Heart right ventricle (tissue), 16 donors: ENCODE measurements around the gene AFDN. TPM values are rescaled to one million over a fixed set of nuclear protein-coding genes. Genes with fewer than 3 reads are reported as not detected.

Source experiments
- ATAC-seq, 8 donors: fragments of 200-7000 bp; cut with Tn5 transposase; one replicate each; pipeline ENCODE4 v1.9.1; 2020; ENCODE audit warnings: mild to moderate bottlenecking in 8 of 8, moderate library complexity in 8 of 8, moderate number of reproducible peaks in 1 of 8
- DNase-seq, 2 donors: peaks; one replicate each; pipeline ENCODE4 v3.0.0-alpha.2; 2020
- H3K27ac ChIP-seq, 10 donors: fragments of 200-600 bp; sonication (generic) in 2 of 10; one replicate each; pipeline versions ENCODE4 v1.5.0 to v1.8.0; 2020 to 2022; ENCODE audit warnings: mild to moderate bottlenecking in 3 of 10
- H3K27me3 ChIP-seq, 7 donors: fragments of 200-600 bp; one replicate each; pipeline ENCODE4 v1.8.0; 2021 to 2022; ENCODE audit warnings: mild to moderate bottlenecking in 2 of 7
- H3K36me3 ChIP-seq, 9 donors: fragments of 200-600 bp; sonication (generic) in 1 of 9; one replicate each; pipeline versions ENCODE4 v1.5.0 to v1.8.0; 2020 to 2022; ENCODE audit warnings: mild to moderate bottlenecking in 2 of 9
- H3K4me1 ChIP-seq, 9 donors: fragments of 200-600 bp; sonication (generic) in 1 of 9; one replicate each; pipeline versions ENCODE4 v1.5.0 to v1.8.0; 2020 to 2022; ENCODE audit warnings: mild to moderate bottlenecking in 4 of 9
- H3K4me3 ChIP-seq, 10 donors: fragments of 200-600 bp; sonication (generic) in 2 of 10; one replicate each; pipeline versions ENCODE4 v1.5.0 to v1.8.0; 2020 to 2022; ENCODE audit warnings: mild to moderate bottlenecking in 7 of 10, moderate library complexity in 2 of 10
- H3K9me3 ChIP-seq, 11 donors: fragments of 200-600 bp in 10 of 11; sonication (generic) in 2 of 11; one replicate each; pipeline versions ENCODE4 v1.5.0 to v1.8.0; 2013 to 2022; ENCODE audit warnings: mild to moderate bottlenecking in 2 of 11, control low read depth in 1 of 11, moderate library complexity in 1 of 11
- CTCF ChIP-seq, 9 donors: fragments of 200-600 bp; sonication (generic) in 2 of 9; IDR thresholded peaks; one replicate each; pipeline versions ENCODE4 v1.5.0 to v1.8.0; 2021 to 2022; ENCODE audit warnings: antibody characterized with exemption in 9 of 9, mild to moderate bottlenecking in 5 of 9, moderate library complexity in 1 of 9
- WGBS, 2 donors: extraction: QIAGEN DNeasy Blood & Tissue Kit; methylation state at CpG; one replicate each; pipeline ENCODE4 v1.1.7; 2013; ENCODE audit warnings: inconsistent platforms in 1 of 2; 5-methylcytosine and 5-hydroxymethylcytosine counted together
- intact Hi-C, 10 donors: fragments of 100-400 bp; cut with DNase I; formaldehyde crosslinking; loops; one replicate each; pipeline versions ENCODE4 v1.11.1 to v1.14.2; 2022
- polyA plus RNA-seq, 2 donors: library from polyadenylated mRNA; stranded (reverse); fragments of 200-250 nt; gene quantifications; one replicate each; pipeline ENCODE4 v1.2.3, GENCODE V29; 2013
- total RNA-seq, 10 donors: library from RNA; stranded (reverse); fragmentation: NEBNext Ultra II Directional in 3 of 10; extraction: Animal tissue kit (Norgen Biotek cat#: 25700) in 3 of 10; gene quantifications; one replicate each; pipeline versions ENCODE4 v1.2.1 to v1.2.4, GENCODE V29; 2021 to 2023
- donor health status: Arrhythmogenic right ventricular cardiomyopathy.
- donor health status: ischemic (EF 13 %, LVEDD 7.1; RV severe dilation, severe dysfunction).
- donor health status: healthy with polysubstance abuse.
- donor health status: DM: no; HTN: yes; CAD: no.
- donor health status: DM: no; HTN: no; CAD: no.
- donor health status: ischemic (EF 25% LVEDD 6.9; RV normal size, moderate dysfunction).
- donor health status: ischemic (EF 25% LVEDD 5.7; RV mildly dilated, moderate dysfunction).
- donor health status: healthy.
- donor health status: DM: yes; HTN: yes; CAD: no.
- donor health status: Ischemic cardiomyopathy.
- donor health status: ischemic (EF 35%, LVEDD 5.7; RV mildly dilated, moderate dysfunction).
- donor health status: nonischemic (EF 11% LVEDD 7.7; RV severe dilation, severe dysfunction).
- donor health status: DM: yes; HTN: yes; CAD: no.
- donor health status: PGD.
- donor health status: ischemic (EF 29% LVEDD 5.4; RV normal size, mild dysfunction).
- donor health status: nonischemic (EF 23%, LVEDD 6.1; RV moderate dilation, normal function).

Gene AFDN
- total and polyA plus RNA-seq, 12 donors: 17.4 to 79.9 (median 58.0) TPM

- Histone ChIP-seq H3K9me3 (no peaks in the 10 kb centered on the region), H3K4me1 (peaks cover 0 to 67% (median 27%) of the 10 kb centered on the region in 9 donors), H3K36me3 (no peaks in the 10 kb centered on the region), H3K27me3 (no peaks in the 10 kb centered on the region), H3K27ac (no peak overlapping the region), H3K4me3 (no peak overlapping the region)
- ATAC-seq (no peak), DNase-seq (no peak)
- WGBS, 2 donors: 54 to 69% methylated on average over 7 of the region's 7 CpGs
- intact Hi-C loops: no loop called here
- no peak for TF ChIP-seq CTCF (IDR thresholded peaks at IDR 0.05)
Measured at GRCh38 chr6:167840526-167841179, 13.9 kb downstream of the AFDN start.

- ATAC-seq (no peak), DNase-seq (no peak)
- intact Hi-C loops: no loop called here
- H3K4me3 ChIP-seq: no peak overlapping the region
- TF ChIP-seq CTCF (IDR thresholded peaks at IDR 0.05): no peak
- H3K36me3 ChIP-seq: no peaks in the 10 kb centered on the region
- no peaks in the 10 kb centered on the region for H3K9me3 ChIP-seq
- no peak overlapping the region for H3K27ac ChIP-seq
- H3K27me3 ChIP-seq: no peaks in the 10 kb centered on the region
- H3K4me1 ChIP-seq: peaks cover 0 to 60% (median 17%) of the 10 kb centered on the region in 9 donors
Measured at GRCh38 chr6:167841981-167842380, 15.3 kb downstream of the AFDN start.

GRCh38 chr6:167842457-167842856 lies 15.7 kb downstream of the AFDN start:
- Histone ChIP-seq H3K4me3 (no peak overlapping the region), H3K9me3 (no peaks in the 10 kb centered on the region), H3K27me3 (no peaks in the 10 kb centered on the region), H3K27ac (no peak overlapping the region), H3K36me3 (no peaks in the 10 kb centered on the region), H3K4me1 (peaks cover 0 to 61% (median 20%) of the 10 kb centered on the region in 9 donors)
- no peak for TF ChIP-seq CTCF (IDR thresholded peaks at IDR 0.05)
- intact Hi-C loops: no loop called here
- DNase-seq: no peak
- no peak for ATAC-seq
- 70 to 72% methylated on average over 1 of the region's 1 CpG for WGBS, 2 donors

GRCh38 chr6:167843023-167843422 lies 16.3 kb downstream of the AFDN start:
- Histone ChIP-seq H3K36me3 (no peaks in the 10 kb centered on the region), H3K27me3 (no peaks in the 10 kb centered on the region), H3K9me3 (no peaks in the 10 kb centered on the region), H3K4me3 (no peak overlapping the region), H3K4me1 (peaks cover 0 to 61% (median 24%) of the 10 kb centered on the region in 9 donors), H3K27ac (no peak overlapping the region)
- WGBS, 2 donors: 100% methylated on average over 1 of the region's 1 CpG
- DNase-seq (no peak), ATAC-seq (no peak)
- TF ChIP-seq CTCF (IDR thresholded peaks at IDR 0.05): no peak
- intact Hi-C loops: no loop called here
